HG02981 (cell line): ENCODE results near the gene CACNA2D3.

ENCODE experiments used
- ATAC-seq: cut with Tn5 transposase; IDR thresholded peaks from one replicate; pipeline ENCODE4 v1.9.1; 2021; ENCODE audit warnings: mild to moderate bottlenecking, moderate library complexity; ENCODE audit not compliant: unreplicated experiment

CACNA2D3 gene

DNA sequence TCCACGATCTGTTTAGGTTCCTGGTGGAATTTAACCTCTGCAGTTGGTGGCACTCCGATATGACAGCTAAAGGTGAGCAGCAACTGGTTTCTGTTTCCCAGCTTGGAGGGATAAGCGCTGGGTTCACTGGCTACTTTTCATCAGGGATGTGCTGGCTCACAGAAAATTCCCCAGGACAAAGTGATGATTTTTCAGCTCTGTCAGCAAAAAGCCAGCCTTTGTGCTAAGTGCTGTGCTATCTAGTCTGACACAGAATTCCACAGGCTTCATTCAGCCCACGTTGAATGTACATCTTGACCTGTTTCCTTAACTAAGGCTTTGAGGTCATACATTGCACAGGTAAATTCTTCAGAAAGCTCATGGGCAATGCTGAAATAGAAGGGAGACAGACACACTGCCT is 887.0 kb downstream of the CACNA2D3 start:
- ATAC-seq = no peak

DNA sequence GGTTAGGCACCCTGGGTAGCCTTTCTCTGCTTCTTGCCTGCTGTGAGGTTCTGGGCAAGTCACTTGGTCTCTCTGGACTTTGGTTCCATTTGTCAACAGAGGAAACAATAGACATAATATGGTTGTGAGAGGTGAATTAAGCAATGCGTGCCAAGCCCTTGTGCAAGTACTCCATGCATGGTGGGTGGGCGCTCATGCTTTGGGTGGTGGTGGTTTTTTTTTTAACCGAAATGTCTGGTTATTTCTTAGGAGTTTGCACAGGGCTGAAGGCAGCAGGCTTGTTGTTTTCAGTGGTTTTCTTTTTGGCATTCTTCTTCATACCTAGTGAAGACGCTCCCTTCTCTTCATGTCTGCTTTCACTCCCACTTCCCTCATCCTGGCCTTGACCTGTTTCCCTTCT is 889.7 kb downstream of the CACNA2D3 start:
- no peak for ATAC-seq

DNA sequence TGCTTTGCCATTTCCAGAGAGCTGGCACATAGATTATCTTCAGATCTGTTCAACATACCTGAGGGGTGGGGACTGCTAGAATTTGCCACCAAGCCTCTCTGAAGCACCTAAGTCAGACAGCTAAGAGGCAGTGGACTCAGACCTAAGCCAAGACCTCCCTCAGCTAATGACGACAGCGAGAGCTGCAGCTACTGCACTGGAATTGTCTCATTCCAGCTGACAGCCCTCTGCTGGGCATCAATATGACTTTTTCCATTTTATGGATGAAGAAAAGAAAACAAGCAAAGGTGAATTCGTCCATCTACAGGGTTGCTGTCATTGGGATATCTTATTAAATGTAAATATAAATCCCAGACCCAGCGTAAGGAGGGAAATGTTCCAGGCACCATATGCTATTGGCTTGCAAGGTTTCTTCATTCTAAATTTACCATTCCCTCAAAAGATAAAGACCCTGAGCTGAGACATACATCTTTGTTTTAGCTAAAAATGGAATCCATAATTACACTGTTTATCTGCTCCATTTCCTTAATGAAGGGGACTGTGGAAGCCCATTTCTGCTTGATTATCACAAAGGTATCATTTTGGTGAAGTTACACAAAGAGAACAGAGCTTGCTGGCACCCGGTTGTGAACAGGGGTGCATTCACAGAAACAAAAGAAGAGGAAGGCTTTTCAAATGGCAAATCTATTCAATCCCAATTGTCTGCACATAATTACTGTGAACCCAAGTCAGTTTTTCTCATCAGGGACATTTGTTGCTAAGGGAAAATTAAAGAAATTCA is 891.0 kb downstream of the CACNA2D3 start:
- ATAC-seq = no peak

DNA sequence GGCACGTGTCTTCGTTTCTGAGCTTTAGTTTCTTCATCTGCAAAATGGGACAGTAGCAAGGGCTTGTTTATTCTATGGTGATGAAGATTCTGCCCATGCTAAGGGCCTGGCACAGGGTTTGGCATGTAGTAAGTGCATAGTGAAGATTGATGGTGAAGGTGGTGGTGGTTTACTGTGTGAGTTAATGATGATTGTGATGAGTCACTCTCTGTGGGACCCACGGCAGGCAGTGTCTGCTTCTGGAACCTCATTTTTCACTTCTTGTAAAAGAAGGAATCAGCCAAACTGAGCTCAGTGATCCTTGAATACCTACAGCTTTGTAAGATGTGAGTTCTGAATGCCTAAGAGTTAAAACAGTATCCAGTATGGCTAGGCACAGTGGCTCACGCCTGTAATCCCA is 891.7 kb downstream of the CACNA2D3 start:
- no peak for ATAC-seq

DNA sequence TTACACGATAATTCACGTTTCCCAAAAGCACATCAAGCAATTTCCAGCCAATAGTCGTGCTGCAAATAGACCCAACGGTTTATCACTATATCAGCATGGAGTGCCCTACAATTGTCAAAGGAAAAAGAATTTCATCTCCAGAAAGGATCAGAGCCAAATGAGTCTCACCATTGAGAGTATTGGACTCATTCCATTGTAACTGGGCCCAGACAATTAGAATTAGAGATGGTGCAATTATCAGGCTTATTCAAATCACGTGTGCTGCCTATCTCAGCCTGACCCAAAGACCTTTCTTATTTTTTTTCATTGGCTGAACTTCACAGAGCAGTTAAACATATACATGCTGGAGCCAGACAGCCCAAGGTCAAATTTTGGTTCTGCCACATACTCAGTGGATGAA is 892.6 kb downstream of the CACNA2D3 start:
- ATAC-seq = no peak

DNA sequence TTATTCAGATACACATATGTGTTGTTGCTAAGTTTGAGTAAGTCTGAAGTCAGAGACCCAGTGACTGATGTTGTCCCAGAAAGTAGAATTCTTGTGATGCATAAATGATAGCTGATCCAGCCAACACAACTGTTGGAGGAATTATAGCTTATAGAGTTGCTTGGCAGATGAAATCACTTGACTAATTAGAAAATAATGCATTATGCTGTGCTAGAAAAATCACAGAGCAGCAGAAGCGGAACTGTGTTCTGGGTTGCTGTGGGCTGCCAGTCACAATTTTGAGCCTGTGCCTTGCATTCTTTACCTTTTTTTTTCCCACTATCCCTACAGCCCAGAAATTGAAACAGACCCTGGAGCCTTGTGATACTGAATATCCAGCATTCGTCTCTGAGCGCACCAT is 895.5 kb downstream of the CACNA2D3 start:
- no peak for ATAC-seq

DNA sequence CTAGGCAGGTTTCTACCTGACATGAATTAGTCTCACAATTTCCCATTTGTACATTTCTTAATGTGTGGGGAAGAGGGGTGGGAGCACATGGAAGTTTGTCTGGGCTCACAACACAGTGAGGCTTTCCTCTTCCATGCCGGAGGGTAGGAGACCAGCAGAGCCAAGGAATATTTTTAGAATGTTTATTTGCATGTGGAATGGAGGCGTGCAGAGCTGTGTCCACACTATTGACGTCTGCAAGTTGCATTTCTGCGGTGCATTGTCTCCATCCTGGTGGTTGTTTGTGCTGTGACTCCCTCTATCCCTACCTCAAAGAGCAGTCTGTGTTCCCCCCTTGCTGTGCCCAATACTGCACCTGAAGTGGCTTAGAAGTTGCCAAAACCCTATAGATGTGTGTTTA is 908.6 kb downstream of the CACNA2D3 start:
- ATAC-seq = no peak

DNA sequence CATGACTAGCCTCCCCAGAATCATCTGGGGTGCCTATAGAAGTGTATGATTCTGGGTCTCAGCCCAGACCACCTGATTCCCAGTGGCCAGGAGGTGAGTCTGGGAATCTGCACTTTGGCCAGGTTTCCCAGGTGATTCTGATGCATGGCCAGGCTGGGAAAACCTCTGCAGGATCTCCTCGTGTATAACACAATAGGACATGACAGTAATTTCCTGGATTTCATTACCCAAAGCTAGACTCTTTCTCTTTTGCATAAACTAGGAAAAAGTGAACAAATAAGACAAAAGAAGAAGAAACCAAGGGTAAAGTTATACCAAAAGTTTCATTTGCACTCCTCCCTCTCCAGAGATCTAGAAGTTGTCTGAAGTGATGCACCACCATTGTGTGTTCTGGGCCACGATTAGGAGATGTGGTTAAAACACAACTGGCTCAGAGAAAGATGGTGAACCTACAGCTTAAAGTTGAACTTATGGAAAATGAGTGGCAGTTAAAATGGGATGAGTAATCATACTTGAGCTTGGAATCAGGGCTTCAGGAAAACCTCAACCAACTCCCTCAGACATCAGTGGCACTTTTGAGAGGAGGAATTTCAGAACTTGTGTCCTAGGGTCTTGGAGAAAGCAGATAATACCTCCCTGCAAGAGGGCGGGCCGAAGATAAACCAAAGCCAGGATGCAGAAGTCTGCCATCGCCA is 914.7 kb downstream of the CACNA2D3 start:
- ATAC-seq = no peak

DNA sequence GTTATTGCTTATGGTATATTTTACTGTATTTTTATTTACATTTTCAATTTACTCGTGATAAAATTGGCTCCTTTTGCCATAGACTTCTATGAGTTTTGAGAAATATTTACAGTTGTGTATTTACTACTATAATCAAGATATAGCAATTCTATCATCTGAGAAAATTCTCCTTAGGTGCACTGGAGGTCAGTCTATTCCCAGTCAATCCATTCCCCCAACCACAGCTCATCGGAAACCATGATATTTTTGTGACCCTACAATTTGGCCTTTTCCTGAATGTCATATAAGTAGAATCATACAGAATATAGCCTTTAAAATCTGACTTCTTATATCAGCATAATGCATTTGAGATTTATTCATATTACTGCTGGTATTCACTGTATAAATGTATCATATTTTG is 920.2 kb downstream of the CACNA2D3 start:
- no peak for ATAC-seq

DNA sequence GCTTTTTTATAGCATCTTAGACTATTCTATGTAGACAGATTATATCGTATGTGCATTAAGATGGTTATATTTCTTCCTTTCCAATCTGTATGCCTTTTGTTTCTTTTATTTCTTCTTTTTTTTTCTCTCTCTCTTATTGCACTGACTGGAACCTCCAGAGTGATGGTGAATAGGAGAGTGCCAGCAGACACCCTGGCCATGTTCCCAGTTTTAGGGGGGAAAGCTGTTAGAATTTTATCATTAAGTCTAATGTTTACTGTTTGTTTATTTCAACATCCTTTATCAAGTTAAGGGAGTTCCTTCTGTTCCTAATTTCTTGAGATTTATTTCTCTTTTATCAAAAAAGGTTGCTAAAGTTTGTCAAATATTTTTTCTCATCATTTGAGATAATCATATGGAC is 922.1 kb downstream of the CACNA2D3 start:
- ATAC-seq = no peak

DNA sequence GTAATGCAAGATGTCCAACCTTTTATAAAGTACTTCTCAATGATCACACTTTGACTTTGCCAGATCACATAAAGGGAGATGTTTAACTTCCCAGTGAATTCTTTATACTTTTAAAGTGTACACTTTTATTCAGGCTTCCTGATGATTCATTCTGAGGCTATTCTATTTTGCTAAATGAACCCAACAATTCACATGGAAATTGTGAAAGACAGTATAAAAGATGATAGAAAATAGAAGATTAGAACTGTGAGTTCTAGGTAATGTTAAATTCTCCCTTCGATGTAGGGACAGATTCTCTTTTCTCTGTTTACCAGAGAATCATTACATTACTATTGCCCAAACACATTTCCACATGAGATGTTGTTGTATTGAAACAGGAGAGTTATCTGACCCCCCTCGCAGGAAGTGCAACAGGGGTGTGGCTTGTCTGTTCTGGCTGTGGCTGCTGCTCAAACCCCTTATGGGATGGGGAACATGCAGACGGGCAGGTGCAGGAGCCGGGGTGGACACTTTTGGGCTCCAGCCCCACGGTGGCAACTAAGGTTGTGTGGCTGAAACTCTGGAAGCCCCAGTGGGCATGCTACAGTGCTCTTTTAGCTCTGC is 936.8 kb downstream of the CACNA2D3 start:
- ATAC-seq = no peak

DNA sequence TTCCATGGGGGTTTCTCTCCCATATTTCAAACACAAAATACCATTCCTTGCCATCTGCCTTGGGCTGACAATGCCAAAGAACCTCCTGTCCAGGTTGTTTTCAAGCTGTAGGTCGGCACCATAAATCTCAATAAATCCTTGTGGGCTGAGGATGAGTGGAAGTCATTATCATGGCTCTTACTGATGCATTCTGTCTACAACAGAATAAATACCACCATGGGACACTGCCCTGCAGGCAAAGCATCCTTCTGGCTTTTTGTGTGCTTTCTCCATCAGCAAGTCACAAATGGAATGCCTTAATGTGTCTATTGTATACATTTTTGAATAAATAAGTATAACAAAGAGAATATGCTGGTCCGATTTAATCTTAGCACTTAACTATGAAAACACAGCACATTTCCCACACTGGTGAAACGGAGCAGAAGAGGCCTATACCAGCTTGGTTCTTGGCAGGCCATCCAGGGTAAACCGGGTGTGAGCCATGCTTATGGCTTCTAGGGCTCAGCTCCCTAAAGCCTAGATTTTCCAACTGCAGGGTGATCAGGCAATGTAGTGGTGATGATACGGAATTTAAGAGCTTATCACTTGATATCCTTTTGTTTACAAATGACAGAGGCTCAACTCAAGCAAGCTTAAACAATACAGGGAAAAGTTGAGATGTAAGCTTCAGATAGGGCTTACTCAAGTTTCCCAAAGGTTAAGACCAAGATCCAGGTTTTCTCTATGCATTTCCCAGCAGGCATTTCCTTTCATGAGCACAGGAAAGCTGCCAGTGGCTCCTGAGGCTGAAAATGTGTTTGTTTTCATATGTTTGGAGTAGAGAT is 938.8 kb downstream of the CACNA2D3 start:
- no peak for ATAC-seq

DNA sequence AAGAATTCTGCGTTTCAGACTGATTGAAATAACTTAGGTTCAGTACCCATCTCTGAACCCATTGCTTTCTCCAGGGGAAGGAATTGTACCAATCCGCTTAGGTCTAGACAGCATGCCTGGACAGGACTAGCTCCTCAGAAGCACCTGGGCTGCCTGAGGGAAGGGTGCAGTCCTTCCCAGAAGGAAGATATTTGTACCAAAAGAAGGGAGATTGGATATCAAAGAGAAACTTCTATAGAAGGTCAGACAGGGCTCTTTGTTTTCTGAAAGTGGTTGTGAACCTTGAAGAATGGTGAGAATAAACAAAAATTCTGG is 939.3 kb downstream of the CACNA2D3 start:
- no peak for ATAC-seq

DNA sequence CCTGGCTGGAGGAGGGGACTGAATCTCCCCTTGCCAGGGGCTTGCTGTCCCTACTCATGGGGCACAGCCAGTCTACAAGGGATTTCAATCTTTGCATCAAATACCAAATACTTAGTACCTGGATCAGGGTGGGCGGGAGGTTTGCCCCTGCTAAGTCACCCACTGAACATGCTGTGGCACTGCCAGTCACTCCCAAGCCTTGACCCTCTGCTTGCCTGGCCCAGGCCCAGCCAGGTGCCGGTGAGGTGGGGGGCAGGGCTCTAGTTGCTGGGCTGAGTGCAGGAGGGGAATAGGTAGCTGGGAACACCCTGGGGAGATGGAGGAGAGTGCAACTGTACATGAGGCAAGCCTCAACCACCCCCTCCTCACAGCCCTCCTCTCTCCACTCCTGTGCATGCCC is 941.8 kb downstream of the CACNA2D3 start:
- ATAC-seq = no peak

DNA sequence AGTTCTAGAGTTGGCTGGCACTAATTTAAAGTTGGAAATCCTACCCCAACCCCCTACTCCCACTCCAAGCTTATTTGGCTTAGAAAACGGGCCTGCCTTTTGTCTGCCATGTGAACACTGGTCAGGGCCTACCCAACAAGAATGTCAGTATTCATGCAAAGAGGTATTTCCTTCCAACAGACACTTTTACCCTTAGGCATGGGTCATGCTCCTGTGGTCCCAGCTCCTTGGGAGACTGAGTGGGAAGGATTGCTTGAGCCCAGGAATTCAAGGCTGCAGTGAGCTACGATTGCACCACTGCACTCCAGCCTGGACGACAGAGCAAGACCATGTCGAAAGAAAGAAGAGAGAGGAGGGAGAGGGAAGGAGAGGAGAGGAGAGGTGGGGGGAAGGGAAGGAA is 943.0 kb downstream of the CACNA2D3 start:
- no peak for ATAC-seq

DNA sequence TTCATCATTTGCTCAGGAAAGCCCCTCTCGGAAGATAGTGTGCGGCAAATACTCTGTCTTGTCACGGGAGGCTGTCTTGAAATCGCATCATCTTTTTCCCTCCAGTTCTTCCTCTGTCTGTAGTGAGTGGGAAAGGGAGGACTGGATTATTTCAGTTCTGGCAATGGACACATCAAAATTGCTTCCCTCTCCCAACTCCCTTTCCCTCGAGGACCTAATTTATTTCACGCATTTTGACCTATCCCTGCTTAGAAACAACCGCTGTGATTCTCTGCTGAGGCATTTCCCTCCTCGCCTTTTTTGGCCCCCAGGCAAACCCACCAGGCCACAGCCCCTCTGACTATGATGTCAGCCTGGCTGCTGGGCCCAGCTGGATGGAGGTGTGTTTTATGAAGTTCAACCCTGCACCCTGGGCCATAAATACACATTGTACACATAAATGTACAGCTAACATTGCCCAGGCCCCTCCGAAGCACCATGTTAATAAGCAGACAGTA is 944.2 kb downstream of the CACNA2D3 start:
- ATAC-seq = no peak

DNA sequence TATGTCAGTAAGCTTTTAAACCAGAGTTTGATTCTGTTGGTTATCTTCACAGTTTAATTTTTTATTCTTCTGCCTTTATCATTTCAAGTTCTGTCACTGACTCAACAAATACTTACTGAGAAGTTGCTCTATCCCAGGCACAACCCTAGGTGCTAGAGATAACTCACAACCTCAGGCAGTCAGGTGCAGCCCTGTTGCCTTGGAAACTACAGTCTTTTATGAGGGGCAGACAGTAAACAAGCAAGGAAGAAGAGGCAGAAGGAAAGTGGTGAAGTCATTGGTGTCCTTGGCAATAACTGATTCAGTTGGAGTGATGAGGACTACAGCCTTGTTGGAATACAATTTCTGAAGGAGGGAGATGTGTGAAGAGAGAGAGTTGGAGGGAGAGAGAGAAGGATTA is 947.6 kb downstream of the CACNA2D3 start:
- ATAC-seq = no peak

DNA sequence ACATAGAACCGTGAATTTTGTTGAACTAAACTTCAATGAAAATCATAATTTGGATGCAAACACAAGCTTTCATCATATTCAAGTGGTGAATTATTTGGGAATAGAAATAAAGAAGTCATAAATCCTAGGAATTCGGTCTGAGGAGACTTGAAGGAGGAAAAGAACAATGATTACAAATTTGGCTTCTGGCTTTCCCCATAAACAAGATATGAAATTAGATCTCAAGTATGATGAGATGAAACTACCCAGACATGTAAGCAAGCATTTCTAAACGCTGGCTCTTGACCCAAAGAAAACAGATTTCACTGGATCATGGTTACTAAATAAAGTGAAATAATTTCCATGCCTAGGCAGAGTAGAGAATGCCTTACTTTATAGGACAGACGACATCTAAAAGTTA is 952.4 kb downstream of the CACNA2D3 start:
- no peak for ATAC-seq

DNA sequence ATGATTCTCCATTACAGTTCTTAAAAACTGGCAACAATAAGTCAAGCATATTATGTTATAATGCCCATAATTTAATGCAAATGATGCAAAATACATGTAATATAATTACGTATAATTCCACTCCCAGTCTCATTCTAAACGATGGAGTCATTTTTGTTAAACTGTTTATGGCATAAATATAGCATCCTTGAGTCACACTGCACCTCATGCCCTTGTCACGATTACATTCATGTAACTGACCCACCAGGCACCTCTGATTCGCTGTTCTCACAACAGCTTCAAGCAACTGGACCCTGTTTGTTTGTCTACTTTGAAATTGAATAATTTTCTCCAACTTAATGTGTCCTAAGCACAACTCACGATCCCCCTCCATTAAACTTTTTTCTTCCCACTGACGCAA is 953.5 kb downstream of the CACNA2D3 start:
- ATAC-seq = no peak

DNA sequence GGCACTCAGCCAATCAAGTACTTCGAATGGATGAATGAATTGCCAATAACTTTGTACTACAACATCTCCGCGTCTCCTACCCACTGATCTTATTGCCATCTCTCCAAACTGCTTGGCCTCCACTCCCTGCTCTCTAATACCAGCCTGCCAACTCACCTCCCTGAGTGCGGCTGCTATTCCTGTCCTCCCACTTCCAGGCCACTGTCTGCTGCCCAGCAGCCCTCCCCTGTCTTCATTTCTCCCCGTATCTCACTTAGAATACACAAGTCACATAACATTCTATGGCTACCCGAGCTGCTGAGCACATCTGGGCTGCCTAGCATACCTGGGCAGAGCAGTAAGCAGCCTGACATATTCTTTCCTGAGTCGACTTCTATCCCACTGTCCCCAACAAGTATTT is 955.4 kb downstream of the CACNA2D3 start:
- no peak for ATAC-seq

DNA sequence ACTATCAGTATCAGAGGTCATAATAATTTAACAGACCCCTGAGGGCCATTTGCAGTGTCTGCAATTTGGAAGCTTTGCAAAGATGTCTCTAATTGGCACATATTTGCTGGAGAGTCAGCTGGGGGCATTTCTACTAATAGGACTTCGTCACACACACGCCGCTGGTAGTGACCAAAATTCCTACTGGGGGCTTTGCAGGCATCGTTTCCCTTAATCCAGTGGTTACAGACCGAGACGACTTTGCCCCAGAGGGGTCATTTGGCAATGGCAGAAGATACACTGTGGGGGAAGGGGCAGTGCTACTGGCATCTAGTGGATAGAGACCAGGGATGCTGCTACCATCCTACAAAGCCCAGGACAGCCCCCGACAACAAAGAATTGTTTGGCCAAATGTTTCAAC is 956.5 kb downstream of the CACNA2D3 start:
- no peak for ATAC-seq
